ENCODE results near the gene ZKSCAN4.

DNA sequence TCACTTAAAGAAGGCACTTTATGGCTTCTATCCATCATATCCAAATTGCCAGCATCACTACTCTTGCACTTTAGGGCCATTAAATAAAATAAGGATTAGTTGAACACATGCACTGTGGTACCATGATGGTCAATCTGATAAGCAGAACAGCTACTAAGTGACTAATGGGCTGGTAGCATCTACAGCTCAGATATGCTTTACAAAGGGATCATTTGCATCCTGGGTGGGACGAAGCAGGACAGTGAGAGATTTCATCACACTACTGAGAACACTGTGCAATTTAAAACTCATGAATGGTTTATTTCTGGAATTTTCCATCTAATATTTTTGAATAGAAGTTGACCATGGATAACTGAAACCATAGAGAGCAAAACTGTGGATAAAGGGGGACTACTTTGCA is 52.0 kb downstream of the ZKSCAN4 start:
- TF ChIP-seq, protein P1, sequence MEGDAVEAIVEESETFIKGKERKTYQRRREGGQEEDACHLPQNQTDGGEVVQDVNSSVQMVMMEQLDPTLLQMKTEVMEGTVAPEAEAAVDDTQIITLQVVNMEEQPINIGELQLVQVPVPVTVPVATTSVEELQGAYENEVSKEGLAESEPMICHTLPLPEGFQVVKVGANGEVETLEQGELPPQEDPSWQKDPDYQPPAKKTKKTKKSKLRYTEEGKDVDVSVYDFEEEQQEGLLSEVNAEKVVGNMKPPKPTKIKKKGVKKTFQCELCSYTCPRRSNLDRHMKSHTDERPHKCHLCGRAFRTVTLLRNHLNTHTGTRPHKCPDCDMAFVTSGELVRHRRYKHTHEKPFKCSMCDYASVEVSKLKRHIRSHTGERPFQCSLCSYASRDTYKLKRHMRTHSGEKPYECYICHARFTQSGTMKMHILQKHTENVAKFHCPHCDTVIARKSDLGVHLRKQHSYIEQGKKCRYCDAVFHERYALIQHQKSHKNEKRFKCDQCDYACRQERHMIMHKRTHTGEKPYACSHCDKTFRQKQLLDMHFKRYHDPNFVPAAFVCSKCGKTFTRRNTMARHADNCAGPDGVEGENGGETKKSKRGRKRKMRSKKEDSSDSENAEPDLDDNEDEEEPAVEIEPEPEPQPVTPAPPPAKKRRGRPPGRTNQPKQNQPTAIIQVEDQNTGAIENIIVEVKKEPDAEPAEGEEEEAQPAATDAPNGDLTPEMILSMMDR (IDR thresholded peaks at IDR 0.05 in 2 of 3, conservative IDR thresholded peaks at IDR 0.05 in 1 of 3; ENCODE audit: control insufficient read depth in 2 of 3, extremely low read depth in 1 of 3, insufficient read depth in 1 of 3, low read depth in 3 of 3, low read length in 3 of 3), result no peak
- TF ChIP-seq RELA (IDR thresholded peaks at IDR 0.05; ENCODE audit: borderline replicate concordance, partially characterized antibody), result no peak

Data from GM12878 (cell line).